Middle frontal gyrus (tissue), 1 donor: ENCODE results near the gene UST.
"Not testable (repeated sequence)": the region's sequence is repeated elsewhere in the genome, so short reads cannot be mapped to it uniquely, and the experiment has no call there.

ENCODE experiments used
- DNase-seq: peaks from one replicate; pipeline ENCODE4 v3.0.0-alpha.2; 2015; ENCODE audit warnings: low spot score; ENCODE audit errors: extremely low spot score

The UST gene

GRCh38 chr6:148736774-148737412 is 9.9 kb upstream of the UST start:
- DNase-seq = no peak

GRCh38 chr6:148737806-148738205 is 9.0 kb upstream of the UST start:
- DNase-seq = no peak

GRCh38 chr6:148738946-148739821 is 7.6 kb upstream of the UST start:
- DNase-seq = no peak

GRCh38 chr6:148739822-148740128 is 7.1 kb upstream of the UST start:
- no peak for DNase-seq

- no peak for DNase-seq
Measured at GRCh38 chr6:148743476-148743875, 3.4 kb upstream of the UST start.

GRCh38 chr6:148745926-148746325 is 904 bp upstream of the UST start:
- no peak for DNase-seq

- no peak for DNase-seq
Measured at GRCh38 chr6:148747145-148747470, 278 bp downstream of the UST start.

GRCh38 chr6:148747471-148748165 is 788 bp downstream of the UST start:
- DNase-seq = no peak

GRCh38 chr6:148749674-148750073 is 2.8 kb downstream of the UST start:
- no peak for DNase-seq

- no peak for DNase-seq
Measured at GRCh38 chr6:148750838-148751792, 4.3 kb downstream of the UST start.

GRCh38 chr6:148751793-148752170 is 5.0 kb downstream of the UST start:
- no peak for DNase-seq

- not testable (repeated sequence) for DNase-seq
Measured at GRCh38 chr6:148755379-148755778, 8.5 kb downstream of the UST start.

- no peak for DNase-seq
Measured at GRCh38 chr6:148757944-148758480, 11.2 kb downstream of the UST start.

- peak; percentile 58 for DNase-seq
Measured at GRCh38 chr6:148758492-148758891, 11.7 kb downstream of the UST start.

- DNase-seq = no peak
Measured at GRCh38 chr6:148760258-148760534, 13.4 kb downstream of the UST start.

GRCh38 chr6:148760568-148761526 is 14.0 kb downstream of the UST start:
- peak; percentile 56 for DNase-seq

GRCh38 chr6:148761527-148762011 is 14.7 kb downstream of the UST start:
- no peak for DNase-seq

- no peak for DNase-seq
Measured at GRCh38 chr6:148762231-148762630, 15.4 kb downstream of the UST start.

GRCh38 chr6:148764259-148765020 is 17.6 kb downstream of the UST start:
- DNase-seq = not testable (repeated sequence)
